Heart left ventricle (tissue), 16 donors: ENCODE results near the gene KCNMA1. TPM values are rescaled to one million over a fixed set of nuclear protein-coding genes. Genes with fewer than 3 reads are reported as not detected.

Source experiments
- ATAC-seq, 4 donors: fragments of 200-7000 bp; cut with Tn5 transposase; one replicate each; pipeline ENCODE4 v1.9.1; 2020 to 2022; ENCODE audit warnings: moderate library complexity in 4 of 4, mild to moderate bottlenecking in 3 of 4, moderate number of reproducible peaks in 1 of 4
- DNase-seq, 5 donors: peaks; one replicate each; pipeline ENCODE4 v3.0.0-alpha.2; 2020
- H3K27ac ChIP-seq, 12 donors: fragments of 200-600 bp; sonication (generic) in 4 of 12; one replicate each; pipeline versions ENCODE4 v1.5.0 to v1.8.0; 2016 to 2022; ENCODE audit warnings: mild to moderate bottlenecking in 2 of 12
- H3K27me3 ChIP-seq, 9 donors: fragments of 200-600 bp; sonication (generic) in 2 of 9; one replicate each; pipeline versions ENCODE4 v1.5.1 to v1.8.0; 2016 to 2022; ENCODE audit warnings: mild to moderate bottlenecking in 3 of 9
- H3K36me3 ChIP-seq, 9 donors: fragments of 200-600 bp; sonication (generic) in 2 of 9; one replicate each; pipeline versions ENCODE4 v1.5.0 to v1.8.0; 2018 to 2022; ENCODE audit warnings: mild to moderate bottlenecking in 2 of 9
- H3K4me1 ChIP-seq, 12 donors: fragments of 200-600 bp; sonication (generic) in 4 of 12; one replicate each; pipeline versions ENCODE4 v1.5.0 to v1.8.0; 2016 to 2022; ENCODE audit warnings: mild to moderate bottlenecking in 3 of 12
- H3K4me3 ChIP-seq, 12 donors: fragments of 200-600 bp; sonication (generic) in 4 of 12; one replicate each; pipeline versions ENCODE4 v1.5.0 to v1.8.0; 2017 to 2022; ENCODE audit warnings: mild to moderate bottlenecking in 9 of 12, moderate library complexity in 4 of 12
- H3K9me3 ChIP-seq, 12 donors: fragments of 200-600 bp; sonication (generic) in 4 of 12; one replicate each; pipeline versions ENCODE4 v1.5.0 to v1.8.0; 2016 to 2022; ENCODE audit warnings: mild to moderate bottlenecking in 1 of 12
- POLR2A ChIP-seq, 2 donors: fragments of 450-650 bp; IDR thresholded peaks; one replicate each; pipeline ENCODE4 v1.6.1; 2017; ENCODE audit warnings: antibody characterized with exemption in 2 of 2, mild to moderate bottlenecking in 2 of 2, moderate library complexity in 2 of 2
- WGBS, 4 donors: extraction: QIAGEN DNeasy Blood & Tissue Kit in 2 of 4; methylation state at CpG; one replicate each; pipeline versions ENCODE4 v1.1.5 to v1.1.7; 2013 to 2018; 5-methylcytosine and 5-hydroxymethylcytosine counted together
- intact Hi-C, 10 donors: fragments of 100-400 bp; cut with DNase I; formaldehyde crosslinking; loops; one replicate each; pipeline versions ENCODE4 v1.11.1 to v1.14.2; 2022
- polyA plus RNA-seq, 2 donors: library from polyadenylated mRNA; stranded (reverse); fragments of 200-250 nt; gene quantifications; one replicate each; pipeline ENCODE4 v1.2.3, GENCODE V29; 2013
- total RNA-seq, 9 donors: library from RNA; depleted of rRNA in 2 of 9; stranded (reverse); fragments of >200 nt in 2 of 9; fragmentation: NEBNext Ultra II Directional in 3 of 9; extraction: Animal tissue kit (Norgen Biotek cat#: 25700) in 3 of 9; gene quantifications; one replicate each; pipeline versions ENCODE4 v1.1.0 to v1.2.4, GENCODE V29; 2016 to 2023
- TF ChIP-seq, protein P1 (sequence below), 12 donors: fragments of 200-600 bp; sonication (generic) in 4 of 12; IDR thresholded peaks; one replicate each; pipeline versions ENCODE4 v1.5.0 to v1.8.0; 2018 to 2022; ENCODE audit warnings: antibody characterized with exemption in 12 of 12, mild to moderate bottlenecking in 5 of 12
- donor health status: ischemic (EF 13 %, LVEDD 7.1; RV severe dilation, severe dysfunction).
- donor health status: healthy with polysubstance abuse.
- donor health status: DM: no; HTN: yes; CAD: no.
- donor health status: DM: no; HTN: no; CAD: no.
- donor health status: ischemic (EF 25% LVEDD 6.9; RV normal size, moderate dysfunction).
- donor health status: ischemic (EF 25% LVEDD 5.7; RV mildly dilated, moderate dysfunction).
- donor health status: healthy.
- donor health status: DM: yes; HTN: yes; CAD: no.
- donor health status: ischemic (EF 35%, LVEDD 5.7; RV mildly dilated, moderate dysfunction).
- donor health status: nonischemic (EF 11% LVEDD 7.7; RV severe dilation, severe dysfunction).
- donor health status: DM: yes; HTN: yes; CAD: no.
- donor health status: PGD.
- donor health status: ischemic (EF 29% LVEDD 5.4; RV normal size, mild dysfunction).
- donor health status: nonischemic (EF 23%, LVEDD 6.1; RV moderate dilation, normal function).

KCNMA1 gene
- total and polyA plus RNA-seq, 11 donors: 0.39 to 8.7 (median 1.7) TPM

DNA sequence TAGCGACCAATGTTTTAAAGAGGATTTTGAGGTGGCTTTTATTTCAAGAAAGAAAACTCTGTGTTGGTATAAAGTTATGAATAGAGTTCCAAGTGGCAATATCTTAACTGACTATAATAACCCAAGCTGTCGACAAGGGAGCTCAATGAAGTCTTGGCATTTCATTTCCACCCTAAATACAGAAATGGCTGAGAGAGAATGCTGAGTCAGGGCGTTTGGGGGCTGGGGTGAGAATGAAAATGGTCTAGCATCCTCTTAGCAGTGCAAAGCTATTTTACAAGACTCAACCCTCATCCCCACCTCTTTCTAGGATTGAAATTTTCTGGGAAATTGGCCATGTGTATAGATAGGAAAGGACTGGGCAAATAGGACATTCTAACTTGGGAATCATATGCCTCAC is 759.1 kb downstream of the KCNMA1 start:
- Histone ChIP-seq H3K27me3 (peaks cover 0 to 5% (median 0%) of the 10 kb centered on the region in 9 donors), H3K36me3 (no peaks in the 10 kb centered on the region), H3K4me1 (peaks cover 0 to 39% (median 4%) of the 10 kb centered on the region in 12 donors), H3K4me3 (no peak overlapping the region), H3K27ac (no peak overlapping the region), H3K9me3 (no peaks in the 10 kb centered on the region)
- intact Hi-C loops: no loop called here
- ATAC-seq (no peak), DNase-seq (no peak)
- 53 to 68% (median 56%) methylated on average over 3 of the region's 3 CpGs for WGBS, 4 donors
- no peak for TF ChIP-seq POLR2A (IDR thresholded peaks at IDR 0.05)
- TF ChIP-seq, protein P1, sequence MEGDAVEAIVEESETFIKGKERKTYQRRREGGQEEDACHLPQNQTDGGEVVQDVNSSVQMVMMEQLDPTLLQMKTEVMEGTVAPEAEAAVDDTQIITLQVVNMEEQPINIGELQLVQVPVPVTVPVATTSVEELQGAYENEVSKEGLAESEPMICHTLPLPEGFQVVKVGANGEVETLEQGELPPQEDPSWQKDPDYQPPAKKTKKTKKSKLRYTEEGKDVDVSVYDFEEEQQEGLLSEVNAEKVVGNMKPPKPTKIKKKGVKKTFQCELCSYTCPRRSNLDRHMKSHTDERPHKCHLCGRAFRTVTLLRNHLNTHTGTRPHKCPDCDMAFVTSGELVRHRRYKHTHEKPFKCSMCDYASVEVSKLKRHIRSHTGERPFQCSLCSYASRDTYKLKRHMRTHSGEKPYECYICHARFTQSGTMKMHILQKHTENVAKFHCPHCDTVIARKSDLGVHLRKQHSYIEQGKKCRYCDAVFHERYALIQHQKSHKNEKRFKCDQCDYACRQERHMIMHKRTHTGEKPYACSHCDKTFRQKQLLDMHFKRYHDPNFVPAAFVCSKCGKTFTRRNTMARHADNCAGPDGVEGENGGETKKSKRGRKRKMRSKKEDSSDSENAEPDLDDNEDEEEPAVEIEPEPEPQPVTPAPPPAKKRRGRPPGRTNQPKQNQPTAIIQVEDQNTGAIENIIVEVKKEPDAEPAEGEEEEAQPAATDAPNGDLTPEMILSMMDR (IDR thresholded peaks at IDR 0.05): no peak

DNA sequence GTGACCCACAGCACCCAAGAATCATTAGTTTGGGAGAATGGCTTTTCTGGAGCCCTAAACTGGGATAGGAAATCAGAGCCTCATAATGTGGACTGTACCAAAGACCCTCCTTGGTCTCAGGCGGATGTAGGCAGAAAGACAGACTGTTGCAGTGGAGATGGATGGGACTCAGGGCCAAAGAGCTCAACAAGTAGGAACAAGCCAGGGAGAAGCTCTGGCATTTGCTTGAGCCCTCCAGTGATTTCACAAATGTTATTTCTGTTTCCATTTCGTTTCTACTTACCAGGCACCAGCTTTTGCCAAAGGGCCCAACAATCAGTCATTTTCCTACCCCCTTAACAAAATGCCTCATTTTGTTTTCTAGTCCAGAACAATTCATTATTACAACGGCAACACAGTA is 762.7 kb downstream of the KCNMA1 start:
- ATAC-seq: no peak
- H3K4me1 ChIP-seq: peaks cover 0 to 15% (median 4%) of the 10 kb centered on the region in 12 donors
- peak overlapping the region in 6 of 12 donors; percentile 13 to 48 (median 26) for H3K27ac ChIP-seq
- H3K36me3 ChIP-seq: no peaks in the 10 kb centered on the region
- H3K4me3 ChIP-seq: no peak overlapping the region
- H3K27me3 ChIP-seq: no peaks in the 10 kb centered on the region
- WGBS, 4 donors: 78 to 87% (median 83%) methylated on average over 3 of the region's 3 CpGs
- DNase-seq: no peak
- intact Hi-C loops: no loop called here
- no peaks in the 10 kb centered on the region for H3K9me3 ChIP-seq
- TF ChIP-seq POLR2A (IDR thresholded peaks at IDR 0.05): no peak
- TF ChIP-seq, protein P1 (IDR thresholded peaks at IDR 0.05): no peak

DNA sequence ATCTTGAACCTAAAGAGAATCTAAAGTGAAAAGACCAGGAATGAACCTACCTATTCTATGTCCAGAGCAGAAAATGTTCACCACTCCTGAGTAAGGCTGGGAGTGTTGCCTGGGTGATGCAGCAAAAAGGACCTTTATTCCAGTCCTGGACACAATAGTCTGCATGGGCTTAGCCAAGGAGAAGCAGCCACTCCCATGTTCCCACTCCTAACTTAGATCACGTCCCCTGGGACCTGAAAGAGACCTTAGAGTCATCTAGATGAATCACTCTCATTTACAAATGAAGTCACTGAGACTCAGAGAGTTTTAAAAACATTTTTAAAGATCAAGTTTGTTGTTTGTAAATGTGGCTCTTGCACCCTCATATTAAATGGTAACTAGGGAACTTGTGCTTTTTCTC is 763.4 kb downstream of the KCNMA1 start:
- Histone ChIP-seq H3K27me3 (no peaks in the 10 kb centered on the region), H3K27ac (peak overlapping the region in 4 of 12 donors; percentile 13 to 48 (median 28)), H3K4me1 (peaks cover 0 to 14% (median 4%) of the 10 kb centered on the region in 12 donors), H3K9me3 (no peaks in the 10 kb centered on the region), H3K36me3 (no peaks in the 10 kb centered on the region), H3K4me3 (no peak overlapping the region)
- DNase-seq (peak in 3 of 5 donors; percentile 42 to 64 (median 45)), ATAC-seq (peak; percentile 58 to 96 (median 86))
- WGBS, 4 donors: 28 to 68% (median 58%) methylated on average over 1 of the region's 1 CpG
- intact Hi-C loops: no loop called here
- TF ChIP-seq POLR2A (IDR thresholded peaks at IDR 0.05): no peak
- TF ChIP-seq, protein P1 (IDR thresholded peaks at IDR 0.05): no peak

DNA sequence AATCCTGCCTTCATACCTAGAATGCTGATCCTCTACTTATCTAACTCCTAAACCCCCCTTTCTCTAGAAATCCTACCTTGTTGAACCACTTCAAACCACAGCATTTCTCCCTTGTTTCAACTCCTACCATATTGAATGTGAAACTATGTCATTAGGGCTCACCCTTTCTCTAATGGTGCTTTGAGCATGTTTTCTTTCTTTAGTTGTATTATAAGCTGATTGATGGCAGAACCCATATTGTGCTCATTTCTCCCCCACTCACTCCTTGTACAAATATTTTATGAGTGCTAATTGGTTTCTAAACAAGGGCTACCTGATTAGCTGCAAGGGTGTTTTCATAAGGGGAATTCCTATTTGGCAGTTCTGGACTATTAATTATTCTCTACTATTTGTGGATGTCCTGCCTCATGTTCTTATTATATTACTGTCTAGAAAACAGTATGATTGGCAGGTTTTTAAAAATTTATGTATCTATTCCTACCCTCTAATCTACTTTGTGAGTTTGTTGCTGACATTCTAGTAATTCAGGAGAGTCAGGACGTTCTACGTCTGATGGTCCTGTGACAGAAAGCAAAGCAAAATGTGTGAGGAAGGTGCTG is 765.8 kb downstream of the KCNMA1 start:
- peaks cover 0 to 14% (median 4%) of the 10 kb centered on the region in 12 donors for H3K4me1 ChIP-seq
- TF ChIP-seq POLR2A (IDR thresholded peaks at IDR 0.05): no peak
- TF ChIP-seq, protein P1 (IDR thresholded peaks at IDR 0.05): no peak
- no peaks in the 10 kb centered on the region for H3K36me3 ChIP-seq
- WGBS, 4 donors: 87 to 96% (median 93%) methylated on average over 2 of the region's 2 CpGs
- no peaks in the 10 kb centered on the region for H3K27me3 ChIP-seq
- no peak overlapping the region for H3K27ac ChIP-seq
- no peak for ATAC-seq
- DNase-seq: no peak
- H3K4me3 ChIP-seq: no peak overlapping the region
- intact Hi-C loops: no loop called here
- no peaks in the 10 kb centered on the region for H3K9me3 ChIP-seq
